K562 (cell line): Measurements from ENCODE around the gene MGRN1. TPM values are rescaled to one million over a fixed set of nuclear protein-coding genes. Genes with fewer than 3 reads are reported as not detected.

Experiments
- ATAC-seq: fragments of 200-7000 bp; cut with Tn5 transposase; 3 replicates; pipeline ENCODE4 v1.9.1; 2020; ENCODE audit warnings: moderate library complexity
- BruUV-seq: library from RNA; stranded (reverse); fragments of 400-500 nt; replicated peaks from 2 replicates; lab custom pipeline; 2021; lab: Mats Ljungman, UMichigan
- CTCF ChIA-PET: fragments of 300-600 bp; formaldehyde crosslinking; extraction: SDS; loops from one replicate; lab custom pipeline; 2021; ENCODE audit warnings: low intra/inter-chr PET ratio; lab: Yijun Ruan, JAX
- POLR2A ChIA-PET: fragments of 300-600, 350-650 bp; sonication (Branson Sonifier 250); formaldehyde crosslinking; extraction: SDS; loops from one replicate; lab custom pipeline; 2021; ENCODE audit warnings: antibody characterized with exemption, inconsistent platforms; lab: Yijun Ruan, JAX
- DNase-seq, 4 experiments: peaks; one replicate each; pipeline versions ENCODE4 v3.0.0 to v3.0.0-alpha.2; 2011 to 2018; ENCODE audit warnings: low spot score in 3 of 4, mixed read lengths in 3 of 4; ENCODE audit errors: extremely low read depth in 1 of 4
- FAIRE-seq: peaks from 2 replicates; lab custom pipeline; 2011; peaks lifted over from hg19 to GRCh38; lab: Jason Lieb, UNC
- H2AFZ ChIP-seq: 2 replicates; pipeline ENCODE4 v1.6.0; 2011; ENCODE audit warnings: low read depth, low read length, control low read depth, inconsistent platforms
- H3K27ac ChIP-seq: fragments of 200-600 bp; 3 replicates; pipeline ENCODE4 v1.8.0; 2011; ENCODE audit warnings: low read depth, mild to moderate bottlenecking, control low read depth, inconsistent platforms, low read length, moderate library complexity, mixed read lengths; ENCODE audit errors: extremely low read depth
- H3K27me3 ChIP-seq, 2 experiments: fragments of 300-600 bp in 1 of 2; 2 replicates in 1 of 2; 3 replicates in 1 of 2; pipeline versions ENCODE4 v1.6.0 to v1.8.0; 2011; ENCODE audit warnings: inconsistent platforms in 2 of 2, low read length in 2 of 2, mild to moderate bottlenecking in 1 of 2, mixed read lengths in 1 of 2, moderate library complexity in 1 of 2; ENCODE audit not compliant: control insufficient read depth in 2 of 2, insufficient read depth in 2 of 2
- H3K36me3 ChIP-seq: fragments of 300-600 bp; 3 replicates; pipeline ENCODE4 v1.8.0; 2011; ENCODE audit warnings: mild to moderate bottlenecking, low read length, inconsistent platforms; ENCODE audit not compliant: control insufficient read depth, insufficient read depth
- H3K4me1 ChIP-seq, 2 experiments: fragments of 200-600 bp in 1 of 2; replicated peaks in 1 of 2; 2 replicates in 1 of 2; 3 replicates in 1 of 2; pipeline versions ENCODE4 v1.5.1 to v1.8.0; 2011; ENCODE audit warnings: inconsistent platforms in 2 of 2, low read length in 2 of 2, mild to moderate bottlenecking in 1 of 2, mixed read lengths in 1 of 2, moderate library complexity in 1 of 2; ENCODE audit not compliant: control insufficient read depth in 2 of 2, insufficient read depth in 2 of 2
- H3K4me2 ChIP-seq: 2 replicates; pipeline ENCODE4 v1.6.1; 2011; ENCODE audit warnings: low read length, control low read depth, inconsistent platforms, mixed read lengths; ENCODE audit not compliant: insufficient read depth
- H3K4me3 ChIP-seq: fragments of 200-600 bp; sonication (generic), shearing (Covaris generic); 2 replicates; pipeline ENCODE4 v1.5.1; 2016; ENCODE audit warnings: control low read depth, inconsistent platforms
- H3K79me2 ChIP-seq: fragments of 200-600 bp; 3 replicates; pipeline ENCODE4 v1.8.0; 2011; ENCODE audit warnings: low read length, inconsistent platforms; ENCODE audit not compliant: control insufficient read depth, insufficient read depth
- H3K9ac ChIP-seq, 2 experiments: 2 replicates each; pipeline versions ENCODE4 v1.6.0 to v1.6.1; 2011; ENCODE audit warnings: low read depth in 2 of 2, low read length in 2 of 2, control low read depth in 1 of 2, inconsistent platforms in 1 of 2, mild to moderate bottlenecking in 1 of 2, mixed read lengths in 1 of 2; ENCODE audit not compliant: insufficient read depth in 1 of 2
- H3K9me1 ChIP-seq: one replicate; pipeline ENCODE4 v1.6.0; 2011; ENCODE audit warnings: inconsistent platforms, mild to moderate bottlenecking, low read length, moderate library complexity; ENCODE audit not compliant: control insufficient read depth, insufficient read depth
- H3K9me3 ChIP-seq: replicated peaks from 2 replicates; pipeline ENCODE4 v1.5.1; 2011; ENCODE audit warnings: low read depth, low read length, inconsistent platforms; ENCODE audit not compliant: control insufficient read depth, insufficient read depth
- H4K20me1 ChIP-seq: replicated peaks from 2 replicates; pipeline ENCODE4 v1.6.1; 2011; ENCODE audit warnings: low read length, inconsistent platforms, mixed read lengths; ENCODE audit not compliant: control insufficient read depth, insufficient read depth
- EZH2 ChIP-seq: IDR thresholded peaks from 2 replicates; pipeline ENCODE4 v1.6.1; 2012; ENCODE audit warnings: low read depth, mild to moderate bottlenecking, inconsistent platforms, low read length, borderline replicate concordance
- MTA1 ChIP-seq: fragments of 450-650 bp; IDR thresholded peaks from 2 replicates; pipeline ENCODE4 v1.6.1; 2017; ENCODE audit warnings: borderline replicate concordance
- PHB ChIP-seq: fragments of 250-450 bp; sonication (Bioruptor Pico); IDR thresholded peaks from 2 replicates; pipeline ENCODE4 v1.5.0; 2021
- PRPF4 ChIP-seq: fragments of 200-400 bp; formaldehyde crosslinking; IDR thresholded peaks from one replicate; pipeline ENCODE4 v1.6.1; 2017; ENCODE audit warnings: low read length, low read depth, mild to moderate bottlenecking; ENCODE audit not compliant: insufficient read depth, poor library complexity, severe bottlenecking
- PTTG1 ChIP-seq: fragments of 450-650 bp; IDR thresholded peaks from 2 replicates; pipeline ENCODE4 v1.6.1; 2016; ENCODE audit warnings: low read depth, mild to moderate bottlenecking, missing genetic modification characterization, missing compliant biosample characterization
- ZNF124 ChIP-seq: sonication (generic); formaldehyde crosslinking; IDR thresholded peaks from 2 replicates; pipeline ENCODE4 v1.8.1; 2022; ENCODE audit warnings: missing genetic modification reagents
- WGBS: fragments of 100-300 bp; shearing (Covaris generic); methylation state at CpG from one replicate; pipeline ENCODE4 v1.1.6; 2016; ENCODE audit warnings: low coverage, mixed read lengths; ENCODE audit not compliant: insufficient coverage; ENCODE audit errors: missing lambda C conversion rate; 5-methylcytosine and 5-hydroxymethylcytosine counted together
- in situ Hi-C: fragments of 300-500 bp; cut with MboI; formaldehyde crosslinking; loops from 4 replicates; pipeline ENCODE4 v1.15.0; 2018; ENCODE audit warnings: inconsistent platforms, mixed read lengths
- intact Hi-C: fragments of 100-400 bp; cut with micrococcal nuclease; formaldehyde crosslinking; loops from 2 replicates; pipeline ENCODE4 v1.14.2; 2022
- polyA plus RNA-seq, 8 experiments: library from polyadenylated mRNA; depleted of rRNA in 4 of 8; stranded (reverse) in 5 of 8; unstranded in 3 of 8; fragments of >200 nt; fragmentation: Nextera tagmentation in 2 of 8; fragmentation: Illumina TruSeq in 1 of 8; extraction: Ambion mirVana in 2 of 8; extraction: Trizol in 1 of 8; gene quantifications; 2 replicates each; pipeline versions ENCODE4 v1.2.1 to v1.2.3, GENCODE V29; 2011 to 2014; ENCODE audit warnings: inconsistent platforms in 1 of 8, missing spikeins in 1 of 8
- total RNA-seq, 7 experiments: library from RNA; depleted of rRNA in 6 of 7; stranded (reverse); fragments of >200 nt in 6 of 7; fragmentation: Illumina TruSeq in 2 of 7; extraction: Trizol in 2 of 7; gene quantifications; 2 replicates each; pipeline versions ENCODE4 v1.2.1 to v1.2.3, GENCODE V29; 2011 to 2021; ENCODE audit warnings: low replicate concordance in 1 of 7
- TF ChIP-seq, protein P1 (sequence below): fragments of 250-450 bp; sonication (Bioruptor Pico); IDR thresholded peaks from 2 replicates; pipeline ENCODE4 v1.4.0; 2020
- TF ChIP-seq, protein P2 (sequence below): sonication (generic); formaldehyde crosslinking; IDR thresholded peaks from 2 replicates; pipeline ENCODE4 v1.8.0; 2023; ENCODE audit warnings: mild to moderate bottlenecking, missing genetic modification reagents
- TF ChIP-seq, protein P3 (sequence below): fragments of 450-650 bp; IDR thresholded peaks from 2 replicates; pipeline ENCODE4 v1.6.1; 2014; ENCODE audit warnings: low read depth, mild to moderate bottlenecking, moderate library complexity, borderline replicate concordance
- TF ChIP-seq, protein P4 (sequence below): IDR thresholded peaks from 2 replicates; pipeline ENCODE4 v1.6.1; 2011; ENCODE audit not compliant: insufficient read length; ENCODE audit errors: extremely low read depth

The MGRN1 gene
- total and polyA plus RNA-seq, 9 of the 15 experiments (the other 6 are each of a cell fraction or from before 2014, with no cell fraction given), result 0.15 to 37.9 (median 6.0) TPM

- intact Hi-C loops (no loop called here), in situ Hi-C loops (no loop called here)
- CTCF ChIA-PET, result no interaction called here
- no peaks in the 10 kb centered on the region for H3K9me1 ChIP-seq
- no peak for DNase-seq
- peaks cover 4% of the 10 kb centered on the region; the same call in 1 of the 2 replicates for H4K20me1 ChIP-seq
- no peak overlapping the region for H3K27ac ChIP-seq
- no peaks in the 10 kb centered on the region for H3K27me3 ChIP-seq
- no peak for FAIRE-seq
- H3K4me1 ChIP-seq, result peaks cover 0 to 31% of the 10 kb centered on the region in 2 experiments; a peak in 1 of 5 replicates
- H3K36me3 ChIP-seq, result peaks cover 6% of the 10 kb centered on the region; the same call in 1 of the 3 replicates
- WGBS, result 90% methylated on average over 12 of the region's 14 CpGs
- H3K4me2 ChIP-seq, result no peak overlapping the region
- no TSS peak for BruUV-seq
- no peak overlapping the region for H2AFZ ChIP-seq
- no peaks in the 10 kb centered on the region for H3K9me3 ChIP-seq
- no peak overlapping the region for H3K4me3 ChIP-seq
- no peak overlapping the region for H3K9ac ChIP-seq
- peaks cover 41% of the 10 kb centered on the region for H3K79me2 ChIP-seq
- no peak for ATAC-seq
- POLR2A ChIA-PET, result no interaction called here
- TF ChIP-seq PTTG1 (tag) (no peak), ZNF124 (no peak), PHB (CRISPR knock-in tag) (no peak), EZH2 (no peak), MTA1 (no peak), PRPF4 (no peak)
- TF ChIP-seq, protein P1, sequence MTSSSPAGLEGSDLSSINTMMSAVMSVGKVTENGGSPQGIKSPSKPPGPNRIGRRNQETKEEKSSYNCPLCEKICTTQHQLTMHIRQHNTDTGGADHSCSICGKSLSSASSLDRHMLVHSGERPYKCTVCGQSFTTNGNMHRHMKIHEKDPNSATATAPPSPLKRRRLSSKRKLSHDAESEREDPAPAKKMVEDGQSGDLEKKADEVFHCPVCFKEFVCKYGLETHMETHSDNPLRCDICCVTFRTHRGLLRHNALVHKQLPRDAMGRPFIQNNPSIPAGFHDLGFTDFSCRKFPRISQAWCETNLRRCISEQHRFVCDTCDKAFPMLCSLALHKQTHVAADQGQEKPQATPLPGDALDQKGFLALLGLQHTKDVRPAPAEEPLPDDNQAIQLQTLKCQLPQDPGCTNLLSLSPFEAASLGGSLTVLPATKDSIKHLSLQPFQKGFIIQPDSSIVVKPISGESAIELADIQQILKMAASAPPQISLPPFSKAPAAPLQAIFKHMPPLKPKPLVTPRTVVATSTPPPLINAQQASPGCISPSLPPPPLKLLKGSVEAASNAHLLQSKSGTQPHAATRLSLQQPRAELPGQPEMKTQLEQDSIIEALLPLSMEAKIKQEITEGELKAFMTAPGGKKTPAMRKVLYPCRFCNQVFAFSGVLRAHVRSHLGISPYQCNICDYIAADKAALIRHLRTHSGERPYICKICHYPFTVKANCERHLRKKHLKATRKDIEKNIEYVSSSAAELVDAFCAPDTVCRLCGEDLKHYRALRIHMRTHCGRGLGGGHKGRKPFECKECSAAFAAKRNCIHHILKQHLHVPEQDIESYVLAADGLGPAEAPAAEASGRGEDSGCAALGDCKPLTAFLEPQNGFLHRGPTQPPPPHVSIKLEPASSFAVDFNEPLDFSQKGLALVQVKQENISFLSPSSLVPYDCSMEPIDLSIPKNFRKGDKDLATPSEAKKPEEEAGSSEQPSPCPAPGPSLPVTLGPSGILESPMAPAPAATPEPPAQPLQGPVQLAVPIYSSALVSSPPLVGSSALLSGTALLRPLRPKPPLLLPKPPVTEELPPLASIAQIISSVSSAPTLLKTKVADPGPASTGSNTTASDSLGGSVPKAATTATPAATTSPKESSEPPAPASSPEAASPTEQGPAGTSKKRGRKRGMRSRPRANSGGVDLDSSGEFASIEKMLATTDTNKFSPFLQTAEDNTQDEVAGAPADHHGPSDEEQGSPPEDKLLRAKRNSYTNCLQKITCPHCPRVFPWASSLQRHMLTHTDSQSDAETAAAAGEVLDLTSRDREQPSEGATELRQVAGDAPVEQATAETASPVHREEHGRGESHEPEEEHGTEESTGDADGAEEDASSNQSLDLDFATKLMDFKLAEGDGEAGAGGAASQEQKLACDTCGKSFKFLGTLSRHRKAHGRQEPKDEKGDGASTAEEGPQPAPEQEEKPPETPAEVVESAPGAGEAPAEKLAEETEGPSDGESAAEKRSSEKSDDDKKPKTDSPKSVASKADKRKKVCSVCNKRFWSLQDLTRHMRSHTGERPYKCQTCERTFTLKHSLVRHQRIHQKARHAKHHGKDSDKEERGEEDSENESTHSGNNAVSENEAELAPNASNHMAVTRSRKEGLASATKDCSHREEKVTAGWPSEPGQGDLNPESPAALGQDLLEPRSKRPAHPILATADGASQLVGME (CRISPR knock-in tag), result no peak
- TF ChIP-seq, protein P2, sequence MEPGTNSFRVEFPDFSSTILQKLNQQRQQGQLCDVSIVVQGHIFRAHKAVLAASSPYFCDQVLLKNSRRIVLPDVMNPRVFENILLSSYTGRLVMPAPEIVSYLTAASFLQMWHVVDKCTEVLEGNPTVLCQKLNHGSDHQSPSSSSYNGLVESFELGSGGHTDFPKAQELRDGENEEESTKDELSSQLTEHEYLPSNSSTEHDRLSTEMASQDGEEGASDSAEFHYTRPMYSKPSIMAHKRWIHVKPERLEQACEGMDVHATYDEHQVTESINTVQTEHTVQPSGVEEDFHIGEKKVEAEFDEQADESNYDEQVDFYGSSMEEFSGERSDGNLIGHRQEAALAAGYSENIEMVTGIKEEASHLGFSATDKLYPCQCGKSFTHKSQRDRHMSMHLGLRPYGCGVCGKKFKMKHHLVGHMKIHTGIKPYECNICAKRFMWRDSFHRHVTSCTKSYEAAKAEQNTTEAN, result no peak
- TF ChIP-seq, protein P3, sequence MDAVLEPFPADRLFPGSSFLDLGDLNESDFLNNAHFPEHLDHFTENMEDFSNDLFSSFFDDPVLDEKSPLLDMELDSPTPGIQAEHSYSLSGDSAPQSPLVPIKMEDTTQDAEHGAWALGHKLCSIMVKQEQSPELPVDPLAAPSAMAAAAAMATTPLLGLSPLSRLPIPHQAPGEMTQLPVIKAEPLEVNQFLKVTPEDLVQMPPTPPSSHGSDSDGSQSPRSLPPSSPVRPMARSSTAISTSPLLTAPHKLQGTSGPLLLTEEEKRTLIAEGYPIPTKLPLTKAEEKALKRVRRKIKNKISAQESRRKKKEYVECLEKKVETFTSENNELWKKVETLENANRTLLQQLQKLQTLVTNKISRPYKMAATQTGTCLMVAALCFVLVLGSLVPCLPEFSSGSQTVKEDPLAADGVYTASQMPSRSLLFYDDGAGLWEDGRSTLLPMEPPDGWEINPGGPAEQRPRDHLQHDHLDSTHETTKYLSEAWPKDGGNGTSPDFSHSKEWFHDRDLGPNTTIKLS, result no peak
- TF ChIP-seq, protein P4, sequence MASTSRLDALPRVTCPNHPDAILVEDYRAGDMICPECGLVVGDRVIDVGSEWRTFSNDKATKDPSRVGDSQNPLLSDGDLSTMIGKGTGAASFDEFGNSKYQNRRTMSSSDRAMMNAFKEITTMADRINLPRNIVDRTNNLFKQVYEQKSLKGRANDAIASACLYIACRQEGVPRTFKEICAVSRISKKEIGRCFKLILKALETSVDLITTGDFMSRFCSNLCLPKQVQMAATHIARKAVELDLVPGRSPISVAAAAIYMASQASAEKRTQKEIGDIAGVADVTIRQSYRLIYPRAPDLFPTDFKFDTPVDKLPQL, result no peak
Observed at GRCh38 chr16:4641895-4642294, 17.3 kb downstream of the MGRN1 start.
